Suprapubic skin (tissue), 4 donors: ENCODE results near the gene DSCAML1. TPM values are rescaled to one million over a fixed set of nuclear protein-coding genes. Genes with fewer than 3 reads are reported as not detected.

Source experiments
- DNase-seq, 2 donors: peaks; one replicate each; pipeline ENCODE4 v3.0.0-alpha.2; 2019; ENCODE audit warnings: low spot score in 2 of 2
- H3K27ac ChIP-seq: fragments of 200-600 bp; sonication (generic); one replicate; pipeline ENCODE4 v1.5.1; 2019
- H3K27me3 ChIP-seq: fragments of 200-600 bp; sonication (generic); one replicate; pipeline ENCODE4 v1.5.1; 2019
- H3K36me3 ChIP-seq: fragments of 200-600 bp; sonication (generic); one replicate; pipeline ENCODE4 v1.5.1; 2019
- H3K4me1 ChIP-seq: fragments of 200-600 bp; sonication (generic); one replicate; pipeline ENCODE4 v1.5.1; 2019
- H3K4me3 ChIP-seq: fragments of 200-600 bp; sonication (generic); one replicate; pipeline ENCODE4 v1.5.1; 2019; ENCODE audit warnings: mild to moderate bottlenecking
- H3K9me3 ChIP-seq: fragments of 200-600 bp; sonication (generic); one replicate; pipeline ENCODE4 v1.5.1; 2019
- EP300 ChIP-seq: sonication (generic); formaldehyde crosslinking; IDR thresholded peaks from one replicate; pipeline ENCODE4 v1.6.1; 2017; ENCODE audit warnings: antibody characterized with exemption
- POLR2A ChIP-seq, 2 donors: fragments of 450-650 bp; IDR thresholded peaks; one replicate each; pipeline ENCODE4 v1.6.1; 2017; ENCODE audit warnings: antibody characterized with exemption in 2 of 2, mild to moderate bottlenecking in 2 of 2, moderate library complexity in 2 of 2
- POLR2AphosphoS5 ChIP-seq, 3 donors: sonication (generic); formaldehyde crosslinking; IDR thresholded peaks; one replicate each; pipeline ENCODE4 v1.6.1; 2017; ENCODE audit warnings: antibody characterized with exemption in 3 of 3
- WGBS: methylation state at CpG from one replicate; pipeline ENCODE4 v1.1.5; 2018; 5-methylcytosine and 5-hydroxymethylcytosine counted together
- total RNA-seq, 4 donors: library from RNA; depleted of rRNA; stranded (reverse); fragments of >200 nt; gene quantifications; one replicate each; pipeline ENCODE4 v1.1.0, GENCODE V29; 2016
- TF ChIP-seq, protein P1 (sequence below), 2 donors: fragments of 200-600 bp in 1 of 2; fragments of 450-650 bp in 1 of 2; sonication (generic) in 1 of 2; IDR thresholded peaks; one replicate each; pipeline ENCODE4 v1.5.1; 2016 to 2019; ENCODE audit warnings: antibody characterized with exemption in 2 of 2, mild to moderate bottlenecking in 1 of 2, moderate library complexity in 1 of 2

The DSCAML1 gene
- total RNA-seq, 4 donors from 2014 or later, result 0.11 to 0.24 (median 0.21) TPM; not detected in 1

GRCh38 chr11:117595440-117595839 is 201.6 kb downstream of the DSCAML1 start:
- Histone ChIP-seq H3K27me3 (peaks cover 33% of the 10 kb centered on the region), H3K9me3 (no peaks in the 10 kb centered on the region), H3K36me3 (no peaks in the 10 kb centered on the region), H3K27ac (no peak overlapping the region), H3K4me3 (no peak overlapping the region), H3K4me1 (no peaks in the 10 kb centered on the region)
- 58% methylated on average over 6 of the region's 6 CpGs for WGBS
- no peak for DNase-seq
- TF ChIP-seq, protein P1, sequence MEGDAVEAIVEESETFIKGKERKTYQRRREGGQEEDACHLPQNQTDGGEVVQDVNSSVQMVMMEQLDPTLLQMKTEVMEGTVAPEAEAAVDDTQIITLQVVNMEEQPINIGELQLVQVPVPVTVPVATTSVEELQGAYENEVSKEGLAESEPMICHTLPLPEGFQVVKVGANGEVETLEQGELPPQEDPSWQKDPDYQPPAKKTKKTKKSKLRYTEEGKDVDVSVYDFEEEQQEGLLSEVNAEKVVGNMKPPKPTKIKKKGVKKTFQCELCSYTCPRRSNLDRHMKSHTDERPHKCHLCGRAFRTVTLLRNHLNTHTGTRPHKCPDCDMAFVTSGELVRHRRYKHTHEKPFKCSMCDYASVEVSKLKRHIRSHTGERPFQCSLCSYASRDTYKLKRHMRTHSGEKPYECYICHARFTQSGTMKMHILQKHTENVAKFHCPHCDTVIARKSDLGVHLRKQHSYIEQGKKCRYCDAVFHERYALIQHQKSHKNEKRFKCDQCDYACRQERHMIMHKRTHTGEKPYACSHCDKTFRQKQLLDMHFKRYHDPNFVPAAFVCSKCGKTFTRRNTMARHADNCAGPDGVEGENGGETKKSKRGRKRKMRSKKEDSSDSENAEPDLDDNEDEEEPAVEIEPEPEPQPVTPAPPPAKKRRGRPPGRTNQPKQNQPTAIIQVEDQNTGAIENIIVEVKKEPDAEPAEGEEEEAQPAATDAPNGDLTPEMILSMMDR (IDR thresholded peaks at IDR 0.05), result no peak
- TF ChIP-seq POLR2AphosphoS5 (IDR thresholded peaks at IDR 0.05) (no peak), EP300 (no peak)

- Histone ChIP-seq H3K4me1 (no peaks in the 10 kb centered on the region), H3K4me3 (no peak overlapping the region), H3K36me3 (no peaks in the 10 kb centered on the region), H3K27me3 (peaks cover 26% of the 10 kb centered on the region), H3K9me3 (no peaks in the 10 kb centered on the region), H3K27ac (no peak overlapping the region)
- no peak for DNase-seq
- no peak for TF ChIP-seq EP300
- no peak for TF ChIP-seq POLR2A (IDR thresholded peaks at IDR 0.05)
- TF ChIP-seq POLR2AphosphoS5 (IDR thresholded peaks at IDR 0.05), result no peak
- TF ChIP-seq, protein P1 (IDR thresholded peaks at IDR 0.05), result no peak
- 44% methylated on average over 1 of the region's 1 CpG for whole genome bisulfite sequencing
Observed at GRCh38 chr11:117594721-117595120, 202.3 kb downstream of the DSCAML1 start.

DNA sequence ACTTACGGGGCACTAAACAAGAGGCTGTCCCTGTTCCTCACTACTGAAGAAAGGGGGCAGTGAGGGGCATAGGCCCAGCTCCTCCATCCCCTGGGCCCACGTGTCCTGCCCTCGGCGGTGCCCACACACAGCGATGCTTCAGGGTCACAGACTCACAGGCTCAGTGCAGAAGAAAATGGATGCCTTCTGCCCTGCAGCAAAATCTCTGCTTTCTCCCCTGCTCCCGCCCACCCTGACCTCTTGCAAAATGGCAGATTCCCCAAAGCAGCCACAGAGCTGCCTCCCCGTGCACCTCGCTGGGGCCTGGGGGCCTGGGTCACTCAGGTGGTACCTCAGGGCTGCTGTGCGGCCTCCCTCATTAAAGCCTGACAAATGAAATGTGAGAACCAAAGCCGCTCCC is 204.0 kb downstream of the DSCAML1 start:
- 58% methylated on average over 7 of the region's 10 CpGs for WGBS
- Histone ChIP-seq H3K27me3 (peaks cover 22% of the 10 kb centered on the region), H3K4me1 (no peaks in the 10 kb centered on the region), H3K36me3 (no peaks in the 10 kb centered on the region), H3K4me3 (no peak overlapping the region), H3K27ac (no peak overlapping the region), H3K9me3 (no peaks in the 10 kb centered on the region)
- TF ChIP-seq EP300 (no peak), POLR2A (IDR thresholded peaks at IDR 0.05) (no peak), POLR2AphosphoS5 (IDR thresholded peaks at IDR 0.05) (no peak)
- TF ChIP-seq, protein P1 (IDR thresholded peaks at IDR 0.05), result no peak
- DNase-seq, result peak in 1 of 2 donors; percentile 8

DNA sequence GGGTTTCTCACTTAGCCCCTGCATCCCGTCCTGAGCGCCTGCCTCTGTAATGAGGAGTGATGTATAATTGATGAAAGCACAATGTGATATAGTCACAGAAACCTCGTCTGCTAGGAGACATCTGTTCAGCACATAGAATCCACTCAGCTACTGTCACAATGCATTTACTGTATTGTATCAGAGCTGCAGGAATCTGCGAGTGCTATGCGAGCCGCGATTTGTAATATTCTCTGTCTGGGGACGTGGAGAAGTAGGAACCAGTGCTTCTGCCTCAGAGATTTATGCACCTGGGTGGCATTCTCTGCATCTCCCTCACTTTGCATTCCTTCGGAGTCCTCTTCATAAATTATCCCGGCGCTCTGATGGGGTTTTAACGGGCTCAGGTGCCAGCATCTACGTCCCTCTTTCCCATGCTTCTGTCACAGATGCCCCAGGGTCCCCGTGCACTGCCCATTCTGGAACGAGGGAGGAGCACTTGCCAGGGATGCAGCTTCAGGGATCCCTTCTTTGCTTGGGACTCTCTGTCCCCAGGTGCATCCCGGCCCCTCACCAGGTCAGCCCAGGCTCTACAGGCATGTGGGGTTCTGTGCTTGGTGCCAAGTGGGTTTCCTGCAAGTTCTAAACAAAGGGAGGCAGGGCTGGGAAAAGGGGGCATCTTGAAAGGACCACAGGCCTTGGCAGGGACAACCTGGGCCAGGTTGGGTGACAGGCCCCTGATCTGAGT is 205.5 kb downstream of the DSCAML1 start:
- Histone ChIP-seq H3K4me1 (no peaks in the 10 kb centered on the region), H3K27ac (no peak overlapping the region), H3K36me3 (no peaks in the 10 kb centered on the region), H3K9me3 (no peaks in the 10 kb centered on the region), H3K27me3 (peaks cover 31% of the 10 kb centered on the region), H3K4me3 (no peak overlapping the region)
- 59% methylated on average over 15 of the region's 16 CpGs for WGBS
- no peak for TF ChIP-seq POLR2AphosphoS5 (IDR thresholded peaks at IDR 0.05)
- peak in 1 of 2 donors; percentile 47 for DNase-seq

GRCh38 chr11:117589063-117589462 is 208.0 kb downstream of the DSCAML1 start:
- DNase-seq, result peak; percentile 15 to 65
- peaks cover 21% of the 10 kb centered on the region for H3K27me3 ChIP-seq
- 73% methylated on average over 11 of the region's 11 CpGs for WGBS
- TF ChIP-seq, protein P1 (IDR thresholded peaks at IDR 0.05), result no peak
- TF ChIP-seq EP300 (no peak), POLR2AphosphoS5 (IDR thresholded peaks at IDR 0.05) (no peak), POLR2A (IDR thresholded peaks at IDR 0.05) (no peak)
- no peak overlapping the region for H3K27ac ChIP-seq
- no peaks in the 10 kb centered on the region for H3K36me3 ChIP-seq
- H3K4me1 ChIP-seq, result no peaks in the 10 kb centered on the region
- no peak overlapping the region for H3K4me3 ChIP-seq
- H3K9me3 ChIP-seq, result no peaks in the 10 kb centered on the region
